NK-92 (cell line): Measurements from ENCODE around the gene NFATC2.

Experiments
- DNase-seq: peaks from one replicate; lab custom pipeline; 2025; ENCODE audit not compliant: unreplicated experiment; lab: John Stamatoyannopoulos, UW

NFATC2 gene

DNA sequence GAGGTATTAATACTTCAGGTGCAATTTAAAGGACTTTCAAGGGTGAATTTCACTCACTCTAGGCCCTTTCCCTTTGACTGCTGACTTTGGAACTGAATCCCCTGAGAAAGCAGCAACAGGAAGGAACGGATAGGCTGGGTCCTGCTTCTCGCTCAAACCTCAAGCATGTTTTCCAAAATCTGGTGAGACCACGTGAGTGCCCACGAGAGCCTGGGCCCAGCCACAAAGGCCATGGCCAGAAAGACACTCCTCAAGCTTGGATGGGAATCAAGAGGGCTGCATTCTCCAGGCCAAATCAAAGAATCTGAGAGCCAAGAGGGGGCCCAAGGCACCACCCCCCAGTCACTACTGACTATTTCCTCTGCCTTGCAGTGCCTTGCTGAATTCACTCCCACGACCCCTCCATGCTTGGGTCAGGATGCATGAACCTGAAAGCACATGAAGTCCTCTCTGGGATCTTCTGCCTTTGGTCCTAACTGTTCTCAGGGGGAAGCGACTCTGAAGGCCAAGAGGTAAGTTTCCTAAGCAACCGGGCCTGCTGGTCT is 146.1 kb downstream of the NFATC2 start:
- no peak for DNase-seq

DNA sequence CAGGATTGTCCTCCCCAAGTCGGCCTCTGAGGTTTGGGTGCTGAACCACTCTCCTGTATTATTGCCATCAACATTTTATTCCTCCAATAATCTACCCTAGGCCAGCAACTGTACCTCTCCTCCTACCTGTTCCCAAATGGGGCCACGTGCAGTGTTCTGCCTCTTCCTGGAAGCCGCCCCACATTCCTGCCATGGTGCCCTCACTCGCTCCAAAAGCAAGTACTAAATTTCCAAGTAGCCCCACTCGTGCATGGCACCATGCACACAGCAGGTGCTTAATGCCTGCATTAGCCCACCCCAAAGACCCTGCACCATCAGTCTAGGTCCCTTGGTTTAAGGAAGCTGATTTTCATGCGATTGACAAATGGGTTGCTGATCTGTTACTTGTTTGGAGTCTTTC is 147.8 kb downstream of the NFATC2 start:
- DNase-seq, result no peak

DNA sequence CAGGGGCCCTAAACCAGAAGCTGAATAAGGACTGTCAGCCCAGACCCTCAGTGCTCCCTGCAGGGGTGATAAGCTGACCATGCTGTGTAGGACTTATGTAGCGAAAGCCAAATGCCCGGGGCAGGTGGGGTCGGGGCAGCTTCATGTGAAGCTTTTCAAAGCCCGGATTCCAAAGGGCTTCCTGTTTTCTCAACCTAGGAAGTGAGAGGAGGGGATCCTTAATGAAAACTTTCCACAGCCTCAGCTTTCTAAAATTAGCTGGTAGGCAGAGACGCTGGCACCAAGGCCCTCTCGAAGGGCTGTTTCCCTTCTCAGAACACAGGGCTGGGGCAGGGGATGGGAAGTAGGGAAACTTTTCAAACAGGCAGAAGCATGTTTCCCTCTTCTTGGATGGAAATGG is 148.9 kb downstream of the NFATC2 start:
- DNase-seq, result no peak

DNA sequence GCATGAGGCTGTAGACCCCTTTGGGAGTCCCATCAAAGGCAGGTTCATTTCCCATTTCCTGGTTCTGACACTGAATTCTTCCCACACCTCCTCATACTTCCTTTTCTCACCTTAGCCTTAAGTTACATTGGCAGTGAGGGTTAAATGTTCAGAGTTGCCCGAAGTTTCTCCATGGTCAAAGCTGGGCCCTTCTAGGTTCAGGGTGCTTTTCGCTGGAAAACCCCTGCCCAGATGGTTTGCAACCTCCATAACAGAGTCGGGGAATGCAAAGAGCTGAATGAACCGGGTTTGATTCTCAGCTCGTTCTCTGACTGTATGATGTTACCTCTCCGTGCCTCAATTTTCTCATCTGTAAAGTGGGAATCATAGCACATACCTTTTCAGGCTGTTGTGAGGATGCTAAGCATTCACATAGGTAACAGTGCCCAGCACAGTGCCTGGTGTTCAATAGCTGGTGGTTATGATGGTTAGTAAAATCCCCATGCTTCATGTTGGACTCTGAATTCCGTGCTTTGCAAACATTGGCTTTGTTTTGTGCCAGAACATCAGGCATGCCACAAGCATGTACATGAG is 149.8 kb downstream of the NFATC2 start:
- no peak for DNase-seq

DNA sequence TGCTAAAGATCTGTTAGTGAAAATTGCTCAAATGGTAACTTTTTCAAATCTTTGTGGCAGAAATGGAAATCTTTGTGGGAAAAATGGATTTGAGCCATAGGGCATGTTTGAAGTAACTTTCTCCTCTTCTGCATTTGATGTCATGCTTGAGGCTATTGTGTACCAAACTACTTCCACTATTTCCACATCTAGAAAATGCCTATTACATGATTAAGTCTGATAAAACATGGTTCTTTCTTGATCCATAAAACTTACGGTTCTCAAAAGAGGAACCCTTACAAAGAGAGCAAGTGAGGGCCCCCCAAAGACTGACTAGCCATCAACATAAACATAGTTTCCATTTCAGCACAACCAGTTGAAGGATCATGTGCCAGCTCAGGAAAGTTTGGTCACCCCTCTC is 150.6 kb downstream of the NFATC2 start:
- no peak for DNase-seq

DNA sequence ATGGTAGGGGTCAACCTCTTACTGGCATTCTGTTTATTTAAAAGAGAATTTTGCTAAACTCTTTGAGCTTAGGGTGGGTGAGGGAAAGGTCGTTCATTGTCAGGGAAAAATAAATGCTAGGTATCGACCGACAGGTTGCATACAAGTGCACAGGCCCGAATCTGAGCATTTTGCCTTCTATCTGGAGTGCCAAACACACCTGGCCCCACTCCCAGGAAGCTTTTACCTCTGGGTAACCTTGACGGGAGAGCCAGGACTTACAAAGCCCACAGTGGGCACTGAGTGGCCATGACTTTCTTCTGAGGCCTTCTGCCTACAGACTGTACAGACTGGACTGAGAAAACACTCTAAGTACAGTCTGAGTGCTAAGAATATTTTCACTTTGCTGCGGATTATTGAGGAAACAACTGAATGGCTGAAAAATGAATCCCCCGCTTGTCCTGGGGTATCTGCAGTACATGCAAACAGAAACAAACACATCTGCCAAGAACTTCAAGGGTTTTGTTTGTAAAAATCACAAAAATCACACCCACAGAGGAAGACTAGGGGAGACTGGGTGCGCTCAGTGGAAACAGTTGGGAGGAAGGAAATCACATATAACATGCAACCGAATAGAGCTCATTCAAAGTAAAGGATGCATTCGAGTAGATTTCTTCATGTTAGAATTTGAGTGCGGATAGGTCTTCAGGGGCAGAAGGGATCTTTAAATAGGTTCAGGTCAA is 152.8 kb downstream of the NFATC2 start:
- no peak for DNase-seq

DNA sequence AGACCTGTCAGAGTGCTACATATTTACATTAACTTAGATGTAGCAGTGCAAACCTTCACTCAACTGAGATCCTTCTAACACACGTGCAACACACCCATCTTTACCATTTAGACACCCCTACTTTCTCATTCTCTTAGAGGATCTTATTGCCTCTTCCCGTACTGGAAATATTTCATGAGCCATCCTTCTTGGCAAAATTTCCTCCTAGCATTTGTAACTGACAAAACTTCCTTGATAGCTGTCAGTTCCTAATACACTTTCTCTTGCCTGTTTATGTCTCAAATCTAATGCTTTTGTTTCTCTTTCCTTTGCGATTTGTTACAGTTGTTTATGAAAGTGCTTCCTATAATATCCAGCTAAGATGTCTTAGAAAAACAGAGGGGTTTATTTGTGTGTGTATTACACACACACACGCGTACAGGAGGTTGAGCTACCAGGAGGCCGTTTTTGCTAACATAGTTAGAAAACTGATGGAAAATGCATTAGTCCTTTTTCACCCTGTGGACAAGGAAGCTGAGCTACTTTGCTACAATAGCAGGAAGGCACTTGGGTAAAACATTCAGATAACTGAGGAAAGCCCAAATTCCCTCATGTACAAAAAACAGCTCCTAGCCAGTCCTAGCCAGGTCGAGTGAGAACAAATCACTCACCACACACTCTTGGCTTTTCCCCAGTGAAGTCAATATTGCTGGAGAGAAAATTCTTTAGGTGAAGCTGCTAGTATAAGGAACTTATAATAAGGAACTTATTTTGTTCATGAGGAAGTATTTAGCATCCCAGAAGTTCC is 153.6 kb downstream of the NFATC2 start:
- no peak for DNase-seq

DNA sequence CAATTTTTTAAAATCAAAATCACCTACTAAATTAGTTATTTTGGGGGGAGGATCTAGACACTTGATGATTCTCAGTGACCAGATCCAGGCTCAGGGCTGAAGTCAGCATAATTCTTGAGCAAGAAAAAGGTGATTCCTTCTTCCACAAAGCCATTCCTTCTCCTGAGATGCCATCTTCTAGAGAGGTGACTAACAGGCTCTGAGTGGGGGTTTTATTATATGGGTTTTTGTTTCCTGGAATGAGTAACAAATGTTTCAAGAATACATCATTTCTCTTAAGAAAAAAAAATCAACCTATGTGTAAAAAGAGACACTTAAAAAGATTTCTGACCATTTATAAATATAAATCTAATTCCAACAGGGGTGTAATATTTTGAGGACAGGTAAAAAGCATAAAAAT is 154.3 kb downstream of the NFATC2 start:
- no peak for DNase-seq

DNA sequence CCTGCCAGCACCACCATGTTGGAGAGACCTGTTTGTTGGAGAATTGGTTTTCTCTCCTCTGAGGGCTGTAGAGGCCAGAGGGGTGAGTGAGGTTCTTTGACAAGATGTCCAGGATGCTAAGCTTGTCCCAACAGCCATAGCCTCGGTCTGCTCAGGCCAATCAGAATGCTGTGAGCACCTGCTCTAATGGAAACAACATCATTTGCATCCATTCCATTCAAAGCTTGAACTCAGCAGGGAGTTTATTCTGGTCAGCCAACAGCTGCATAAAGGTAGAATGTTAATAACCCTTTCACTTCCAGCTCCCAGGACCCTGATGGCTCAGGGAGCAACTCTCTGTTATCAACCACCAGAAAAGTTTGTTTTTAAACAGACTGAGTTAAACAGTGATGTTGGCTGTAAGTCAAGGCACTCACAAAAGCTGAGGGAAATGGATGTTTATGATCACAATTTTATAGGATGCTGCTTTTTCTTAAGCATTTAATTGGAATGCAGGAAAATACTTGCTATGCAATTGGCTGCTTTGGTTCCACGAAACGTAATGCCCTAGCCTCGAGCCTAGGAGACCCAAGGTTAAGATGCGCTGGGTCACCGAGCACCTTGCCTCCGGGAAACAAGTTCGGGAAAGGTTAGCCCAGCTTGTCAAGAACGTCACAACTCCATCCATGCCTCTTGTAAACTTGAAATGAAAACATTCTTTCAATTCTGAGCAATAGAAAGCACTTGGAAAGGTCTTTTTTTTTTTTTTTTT is 155.2 kb downstream of the NFATC2 start:
- DNase-seq, result no peak

DNA sequence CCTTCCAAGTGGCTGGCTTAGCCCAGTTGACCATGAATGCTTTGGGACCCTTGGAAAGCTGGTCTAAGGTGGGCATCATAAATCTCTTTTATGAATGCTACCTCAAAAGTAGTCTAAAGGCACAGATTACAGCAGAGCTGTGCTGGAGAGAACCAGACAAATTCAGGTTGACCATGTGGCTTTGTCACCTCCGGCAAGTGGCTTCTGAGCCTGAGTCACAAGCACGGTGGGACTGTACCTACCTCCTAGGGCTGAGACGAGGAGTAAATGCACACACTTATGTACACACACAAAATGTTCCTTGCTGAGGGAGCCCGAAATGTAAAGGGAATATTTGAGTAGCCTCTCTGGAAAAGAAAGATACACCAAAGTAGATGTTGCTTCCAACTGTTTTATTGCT is 155.9 kb downstream of the NFATC2 start:
- DNase-seq, result no peak

DNA sequence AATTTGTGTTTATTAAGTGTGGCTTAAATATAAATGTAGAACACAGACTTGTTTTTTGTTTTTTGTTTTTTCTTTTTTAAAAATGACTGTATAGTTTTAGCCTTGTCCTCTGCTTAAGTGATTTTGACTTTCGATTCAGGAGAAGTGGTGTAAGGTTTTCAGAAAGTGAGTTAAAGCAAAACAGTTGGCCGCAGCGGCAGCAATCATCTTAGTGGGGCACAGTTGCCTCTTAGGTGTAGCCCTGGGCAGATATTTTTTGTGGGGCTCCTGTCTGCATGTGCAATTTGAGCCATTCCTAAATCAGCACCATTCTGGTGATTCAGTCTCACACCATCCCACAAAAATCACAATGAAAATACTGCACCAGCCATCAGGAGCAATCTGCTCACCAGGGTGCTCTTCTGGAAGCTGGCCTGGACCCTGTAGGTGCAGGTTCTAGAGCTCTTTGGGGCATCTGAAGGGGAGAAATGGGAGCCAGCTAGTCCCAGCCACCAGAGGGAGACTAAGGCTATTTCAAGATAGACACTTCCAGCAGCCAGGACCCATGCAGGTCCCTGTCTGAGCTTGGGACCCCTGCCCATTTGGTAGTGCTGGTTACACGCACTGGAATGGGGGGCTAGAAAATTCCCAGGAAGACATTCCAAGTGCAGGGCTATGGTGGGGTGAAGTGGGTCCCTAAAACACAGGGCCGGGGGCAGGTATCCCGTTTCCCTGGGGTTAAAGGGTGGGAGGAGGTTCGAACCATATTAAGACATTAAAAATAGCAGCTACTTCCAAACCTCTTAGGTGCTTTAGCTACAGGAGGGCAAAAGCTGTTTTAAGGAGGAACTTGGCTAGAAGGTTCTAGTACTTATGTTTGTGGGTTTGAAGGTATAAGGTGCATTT is 156.6 kb downstream of the NFATC2 start:
- no peak for DNase-seq

DNA sequence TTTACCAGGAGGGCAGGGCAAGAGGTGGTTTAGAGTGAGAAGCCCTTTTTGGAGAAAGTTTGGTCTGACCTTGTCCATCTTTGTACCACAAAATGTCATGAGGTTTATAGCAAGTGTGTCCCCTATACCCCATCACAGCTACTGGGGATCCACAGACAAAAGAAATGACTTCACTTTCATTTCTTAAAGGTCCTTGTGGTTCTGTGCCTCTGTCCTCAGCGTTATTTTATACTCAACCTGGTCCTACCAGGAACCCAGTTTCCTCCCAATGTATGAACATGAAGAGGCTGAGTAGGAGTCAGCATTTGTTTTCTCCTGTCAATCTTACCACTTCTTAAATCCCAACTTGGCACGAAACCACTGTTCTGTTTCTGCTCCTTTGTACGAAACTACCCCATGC is 157.6 kb downstream of the NFATC2 start:
- no peak for DNase-seq

DNA sequence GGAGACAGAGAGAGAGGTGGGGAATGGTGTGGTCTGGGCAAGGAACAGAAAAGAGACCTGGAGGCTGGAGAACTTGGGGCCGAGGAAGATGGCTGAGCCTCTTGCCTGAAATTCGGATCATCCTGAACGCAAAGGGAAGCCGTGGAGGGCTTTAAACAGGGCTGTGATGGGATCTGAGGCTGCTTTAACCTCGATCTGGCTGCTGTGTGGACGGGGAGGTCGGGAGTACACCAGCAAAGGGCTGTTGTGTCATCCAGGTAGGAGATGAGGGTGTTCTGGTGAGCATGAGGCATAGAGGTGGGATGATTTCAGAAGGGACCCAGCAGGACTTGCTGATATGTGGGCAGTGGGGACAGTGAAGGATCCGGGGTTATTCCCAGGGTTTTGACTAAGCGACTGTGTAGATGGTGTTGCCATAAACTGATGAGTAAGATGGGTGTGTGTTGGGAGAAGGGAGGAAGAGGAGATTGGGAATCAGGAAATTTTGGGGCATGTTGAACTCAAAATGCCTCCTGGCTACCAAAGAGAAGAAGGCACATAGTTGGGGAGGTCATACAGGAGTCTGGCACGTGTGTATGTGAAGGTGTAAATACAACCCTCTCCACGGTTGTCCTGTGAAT is 158.5 kb downstream of the NFATC2 start:
- DNase-seq, result no peak

DNA sequence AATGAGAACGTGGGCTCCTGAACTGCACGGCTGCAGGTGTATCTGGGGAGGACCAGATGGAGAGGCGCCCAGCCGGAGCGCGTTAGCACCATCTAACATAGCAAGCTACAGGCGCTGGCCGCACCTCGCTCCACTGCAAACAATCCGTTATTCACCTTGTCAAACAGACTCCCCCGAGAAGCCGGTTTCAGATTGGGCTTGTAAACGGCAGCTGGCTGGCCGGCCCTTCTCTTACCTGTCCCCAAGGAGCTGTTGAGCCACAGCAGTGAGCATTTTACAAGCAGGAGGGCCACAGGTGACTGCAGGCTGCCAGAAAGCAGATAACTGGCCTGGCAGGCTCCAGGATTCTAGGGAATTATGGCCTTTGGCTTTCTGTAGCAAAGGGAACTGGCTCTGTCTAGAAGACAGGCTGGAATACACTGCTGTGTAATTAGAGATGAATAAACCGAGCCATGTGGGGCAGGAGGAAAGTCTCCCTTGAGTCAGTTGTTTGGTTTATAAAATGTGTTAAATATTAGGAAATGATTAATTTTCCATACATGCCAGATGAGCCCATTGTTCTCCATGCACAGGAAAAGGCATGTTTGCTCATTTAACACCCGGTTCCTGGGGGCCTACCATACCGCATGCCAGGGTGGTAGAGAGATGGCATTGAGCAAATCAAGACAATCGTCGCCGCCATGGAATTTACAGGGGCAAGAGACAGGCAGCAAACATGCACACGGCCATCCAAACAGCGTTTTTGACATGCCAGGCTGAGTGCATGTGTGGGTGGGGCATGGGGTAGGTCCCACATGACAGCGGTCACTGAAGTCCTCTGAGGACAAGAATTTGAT is 159.3 kb downstream of the NFATC2 start:
- no peak for DNase-seq

DNA sequence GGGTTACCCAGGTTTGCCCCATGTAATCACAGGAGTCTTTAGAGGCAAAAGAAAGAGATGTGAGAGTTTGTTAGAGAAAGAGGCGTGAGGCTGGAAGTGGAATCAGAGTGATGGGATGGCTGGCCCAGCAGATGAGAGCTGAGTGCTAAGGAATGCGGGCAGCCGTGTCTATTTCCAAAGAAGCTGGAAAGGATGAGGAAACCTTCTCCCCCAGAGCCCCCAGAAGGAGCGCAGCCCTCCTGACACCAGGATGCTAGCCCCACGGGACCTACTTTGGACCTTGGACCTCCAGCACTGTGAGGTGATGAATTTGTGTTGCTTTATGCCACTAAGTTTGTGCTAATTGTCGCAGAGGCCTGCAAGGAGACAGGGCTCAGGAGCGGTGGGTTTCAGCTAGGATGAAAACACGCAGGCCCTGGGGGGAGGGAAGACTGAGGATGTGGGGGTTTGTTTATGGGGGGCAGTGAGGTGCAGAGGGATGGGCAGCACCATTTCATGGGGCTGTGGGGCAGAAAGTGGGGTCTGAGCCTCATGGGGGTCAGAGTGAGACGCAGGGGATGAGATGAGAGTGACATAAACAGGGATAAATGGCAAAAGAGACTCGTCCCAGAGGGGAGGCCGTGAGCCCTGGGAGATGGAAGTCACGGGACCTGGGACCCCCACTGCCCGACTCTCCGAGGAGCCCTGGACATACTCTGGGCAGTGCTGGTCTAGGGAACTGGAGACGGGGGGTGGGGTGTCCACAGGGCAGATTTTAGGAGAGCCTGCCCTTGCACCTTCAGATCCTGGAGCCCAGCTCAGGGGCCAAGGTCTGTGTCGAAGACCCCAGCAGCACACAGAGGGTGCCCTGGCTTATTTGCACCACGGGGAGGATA is 160.2 kb downstream of the NFATC2 start:
- DNase-seq, result no peak

DNA sequence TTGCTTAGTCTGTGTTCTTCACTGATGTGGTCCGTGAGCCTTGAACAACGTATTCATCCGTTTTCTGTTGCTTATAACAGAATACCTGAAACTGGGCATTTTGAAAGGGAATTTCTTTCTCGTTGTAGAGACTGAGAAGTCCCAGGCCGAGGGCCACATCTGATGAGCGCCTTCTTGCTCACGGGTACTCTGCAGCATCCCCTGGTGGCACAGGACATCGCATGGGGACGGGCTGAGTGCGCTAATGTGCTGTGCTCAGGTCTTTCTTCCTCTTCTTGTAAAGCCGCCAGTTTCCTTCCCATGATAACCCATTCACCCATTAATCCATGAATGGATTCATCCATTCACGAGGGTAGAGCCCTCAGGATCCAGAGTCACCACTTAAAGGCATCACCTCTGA is 161.0 kb downstream of the NFATC2 start:
- DNase-seq, result no peak

DNA sequence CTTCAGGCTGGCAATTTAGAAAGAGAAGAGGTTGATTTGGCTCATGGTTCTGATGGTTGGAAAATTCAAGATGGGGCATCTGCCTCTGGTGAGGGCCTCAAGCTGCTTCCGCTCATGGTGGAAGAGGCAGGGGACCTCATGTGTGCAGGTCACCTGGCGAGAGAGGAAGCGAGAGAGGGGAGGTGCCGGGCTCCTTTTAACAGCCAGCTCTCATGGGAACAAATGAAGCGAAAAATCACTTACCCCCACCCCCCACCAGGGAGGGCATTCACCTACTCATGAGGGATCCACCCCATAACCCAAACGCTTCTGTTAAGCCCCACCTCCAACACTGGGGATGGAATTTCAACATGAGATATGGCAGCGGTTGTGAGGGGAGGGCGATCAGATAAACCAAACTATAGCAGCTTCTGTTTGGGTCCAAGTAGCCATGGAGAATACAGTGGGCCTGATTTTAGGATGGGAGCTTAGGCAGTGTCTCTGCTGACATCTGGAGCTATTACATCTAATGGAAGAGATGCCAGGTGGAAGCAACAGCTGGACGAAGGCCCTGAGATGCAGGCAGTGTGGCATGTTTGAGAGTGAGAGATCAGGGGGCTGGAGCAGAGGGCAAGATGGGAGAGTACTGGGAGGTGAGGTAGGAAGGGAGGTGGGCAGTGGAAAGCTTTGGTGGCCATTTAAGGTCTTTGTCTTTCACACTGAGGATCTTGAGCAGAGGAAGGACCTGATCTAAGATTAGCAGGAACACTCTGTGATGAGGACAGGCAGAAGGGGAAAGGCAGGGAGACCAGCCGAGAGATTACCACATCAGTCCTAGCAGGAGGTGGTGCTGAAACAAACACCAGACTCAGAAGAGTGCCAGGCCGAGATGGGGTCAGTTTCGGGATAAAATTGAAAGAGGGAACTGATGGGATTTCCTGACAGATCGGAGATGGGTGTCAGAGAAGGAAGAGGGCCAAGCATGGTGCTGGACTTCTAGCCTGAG is 161.8 kb downstream of the NFATC2 start:
- DNase-seq, result no peak
